D341Med (cell line): ENCODE data around the gene HCFC1.

Experiments
- DNase-seq: peaks from one replicate; pipeline ENCODE4 v3.0.0; 2012; ENCODE audit warnings: low spot score

The HCFC1 gene

GRCh38 chrX:153957224-153957623 lies 14.4 kb downstream of the HCFC1 start:
- no peak for DNase-seq

- DNase-seq, result no peak
Measured at GRCh38 chrX:153956044-153956907, 15.3 kb downstream of the HCFC1 start.

- DNase-seq, result no peak
Measured at GRCh38 chrX:153955228-153955732, 16.3 kb downstream of the HCFC1 start.

- no peak for DNase-seq
Measured at GRCh38 chrX:153954558-153955227, 16.9 kb downstream of the HCFC1 start.

GRCh38 chrX:153953892-153954557 lies 17.6 kb downstream of the HCFC1 start:
- DNase-seq, result peak; percentile 45

GRCh38 chrX:153953342-153953830 lies 18.2 kb downstream of the HCFC1 start:
- peak; percentile 83 for DNase-seq

DNA sequence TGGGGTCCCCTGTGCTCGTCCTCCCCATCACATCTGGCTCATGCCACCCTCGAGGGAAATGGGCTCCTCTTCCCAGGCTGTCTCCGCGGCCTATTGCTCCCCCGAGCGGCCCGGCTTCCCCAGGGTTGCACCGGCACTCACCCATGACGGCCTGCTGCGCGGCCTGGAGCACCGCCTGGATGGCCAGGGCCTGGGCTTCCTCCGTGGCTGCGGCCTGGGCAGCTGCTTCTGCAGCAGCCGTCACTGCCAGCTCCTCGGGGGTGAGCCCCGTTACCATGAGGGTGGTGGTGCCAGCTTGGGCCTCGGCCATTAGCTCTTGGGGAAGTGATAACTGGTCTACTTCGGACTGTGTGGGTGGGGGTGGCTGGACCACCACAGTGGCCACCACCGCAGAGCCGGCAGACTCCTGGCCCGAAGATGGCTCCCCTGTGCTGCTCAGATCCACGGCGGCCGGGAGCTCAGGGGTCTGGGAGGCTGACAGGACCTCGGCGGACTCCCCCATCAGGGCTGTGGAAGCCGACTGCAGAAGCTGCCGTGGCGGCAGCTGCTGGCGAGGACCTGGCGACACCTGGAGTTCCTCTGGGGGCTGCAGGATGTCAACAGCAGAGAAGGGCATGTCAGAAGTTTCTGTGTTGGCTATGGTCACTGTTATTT lies 19.1 kb downstream of the HCFC1 start:
- no peak for DNase-seq

GRCh38 chrX:153951683-153952372 lies 19.8 kb downstream of the HCFC1 start:
- DNase-seq, result no peak

DNA sequence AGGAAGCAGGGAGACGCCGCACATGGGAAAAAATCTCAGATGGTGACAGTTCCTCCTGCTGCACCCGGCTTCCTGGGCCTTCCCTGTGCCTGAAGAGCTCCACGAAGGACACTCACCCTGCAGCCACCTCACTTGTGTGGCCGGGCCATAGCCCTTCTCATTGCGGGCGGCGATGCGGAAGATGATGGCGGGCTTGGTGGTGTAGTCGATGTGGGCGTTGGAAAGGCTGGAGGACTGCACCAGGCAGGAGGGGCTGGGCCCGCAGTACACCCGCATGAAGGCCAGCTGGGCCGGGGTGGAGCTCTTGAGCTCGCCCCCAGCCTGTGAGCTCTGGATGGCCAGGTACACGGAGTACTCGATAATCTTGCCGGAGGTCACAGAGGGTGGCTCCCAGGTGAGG lies 21.5 kb downstream of the HCFC1 start:
- DNase-seq, result no peak

DNA sequence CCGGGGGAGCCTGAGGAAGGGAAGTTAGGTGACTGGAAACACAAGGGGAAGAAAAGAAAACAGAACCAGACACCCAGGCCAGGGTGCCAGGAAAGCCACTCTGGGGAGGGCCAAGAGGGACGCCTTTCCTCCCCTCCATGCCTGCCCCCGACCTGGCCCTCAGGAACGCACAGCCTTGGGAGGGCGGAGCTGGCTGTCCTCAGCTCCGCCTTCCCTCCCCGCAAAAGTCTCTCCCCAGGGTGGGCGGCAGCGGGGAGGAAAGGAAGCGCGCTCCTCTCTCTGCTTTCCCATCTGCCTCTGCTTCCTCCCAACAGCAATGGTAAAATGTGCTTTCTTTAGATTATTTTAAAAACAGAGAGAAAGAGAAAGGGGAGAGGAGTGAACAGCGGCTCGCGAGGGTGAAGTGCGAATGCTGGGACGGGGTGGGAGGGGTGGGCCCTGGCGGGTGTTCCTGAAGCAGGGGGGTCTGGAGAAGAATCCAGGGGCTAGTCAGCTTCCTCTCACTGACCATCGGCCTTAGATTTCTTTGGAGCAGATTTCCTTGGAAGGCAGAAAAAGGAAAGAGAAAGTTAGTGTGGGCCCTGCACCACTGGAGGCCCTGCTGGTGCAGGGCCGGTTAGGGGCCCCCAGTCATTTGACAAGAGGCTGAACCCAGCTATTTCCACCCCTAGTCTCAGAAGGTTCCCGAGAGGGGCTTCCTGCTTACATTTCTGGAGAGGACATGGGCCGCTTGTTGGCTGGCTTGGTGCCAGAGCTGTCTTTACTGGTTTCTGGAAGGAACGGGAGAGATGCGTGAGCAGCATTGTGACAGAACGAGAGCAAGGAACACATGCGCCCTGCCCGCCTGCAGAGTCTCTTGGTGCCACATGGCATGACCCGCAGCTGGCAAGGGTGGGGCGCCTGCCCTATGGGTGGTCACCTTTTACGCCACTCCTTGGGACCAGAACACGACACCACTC lies 22.5 kb downstream of the HCFC1 start:
- no peak for DNase-seq

DNA sequence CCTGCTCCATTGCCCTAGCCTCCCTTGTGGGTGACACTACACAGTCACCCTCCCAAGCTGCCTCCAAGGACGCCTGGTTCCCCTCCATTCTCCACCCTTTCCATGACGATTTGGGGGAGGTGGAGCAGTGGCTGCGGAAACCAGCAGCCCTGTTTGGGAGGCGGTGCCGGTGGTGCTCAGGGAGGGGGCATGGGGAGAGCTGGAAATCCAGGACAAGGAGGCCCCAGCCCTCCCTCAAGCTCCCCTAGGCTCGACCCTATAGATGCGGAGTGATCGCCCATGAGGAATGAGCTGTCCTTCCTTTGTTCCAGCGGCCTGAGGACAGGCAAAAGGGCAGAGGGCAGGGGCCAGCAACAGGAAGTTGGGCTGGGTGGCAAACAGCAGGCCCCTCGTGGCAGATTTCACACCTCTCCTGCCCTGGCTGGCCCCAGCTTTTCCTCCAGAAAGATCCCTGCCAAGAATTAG lies 23.6 kb downstream of the HCFC1 start:
- no peak for DNase-seq

DNA sequence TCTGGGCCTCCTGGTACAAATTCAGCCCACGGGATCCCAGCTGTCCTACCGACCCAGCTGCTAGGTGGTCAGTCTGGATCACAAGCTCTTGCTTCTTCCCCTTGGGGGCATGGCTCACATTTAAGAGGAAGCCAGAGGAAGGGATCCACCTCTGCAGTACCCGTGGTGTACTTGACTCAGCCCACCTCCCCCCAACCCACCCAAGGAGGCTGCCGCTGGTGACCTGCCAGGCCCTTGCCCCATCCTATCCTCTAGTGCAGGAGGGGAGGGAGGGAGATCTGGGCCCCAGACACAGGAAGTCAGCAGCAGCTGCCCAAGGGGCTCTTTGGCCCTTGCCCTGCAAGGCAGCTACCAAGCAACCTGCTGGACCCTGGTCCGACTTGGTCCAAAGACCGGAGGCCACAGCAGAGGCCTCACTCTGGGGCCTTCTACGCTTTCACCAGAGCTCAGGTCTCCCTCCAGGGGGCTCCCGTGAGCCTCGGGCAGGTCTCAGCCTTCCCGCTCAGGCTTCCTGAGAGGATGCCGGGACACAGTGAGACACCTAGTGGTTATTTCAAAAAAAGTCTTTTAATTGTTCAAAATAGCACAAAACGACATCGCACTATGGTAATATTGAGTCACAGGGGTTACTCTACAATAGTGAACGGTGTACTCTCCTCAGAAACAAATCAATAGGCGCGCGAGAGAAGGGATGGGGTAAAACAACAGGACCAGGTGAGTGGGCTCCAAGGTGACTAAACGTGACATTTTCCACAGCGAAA lies 24.4 kb downstream of the HCFC1 start:
- DNase-seq, result peak; percentile 82

DNA sequence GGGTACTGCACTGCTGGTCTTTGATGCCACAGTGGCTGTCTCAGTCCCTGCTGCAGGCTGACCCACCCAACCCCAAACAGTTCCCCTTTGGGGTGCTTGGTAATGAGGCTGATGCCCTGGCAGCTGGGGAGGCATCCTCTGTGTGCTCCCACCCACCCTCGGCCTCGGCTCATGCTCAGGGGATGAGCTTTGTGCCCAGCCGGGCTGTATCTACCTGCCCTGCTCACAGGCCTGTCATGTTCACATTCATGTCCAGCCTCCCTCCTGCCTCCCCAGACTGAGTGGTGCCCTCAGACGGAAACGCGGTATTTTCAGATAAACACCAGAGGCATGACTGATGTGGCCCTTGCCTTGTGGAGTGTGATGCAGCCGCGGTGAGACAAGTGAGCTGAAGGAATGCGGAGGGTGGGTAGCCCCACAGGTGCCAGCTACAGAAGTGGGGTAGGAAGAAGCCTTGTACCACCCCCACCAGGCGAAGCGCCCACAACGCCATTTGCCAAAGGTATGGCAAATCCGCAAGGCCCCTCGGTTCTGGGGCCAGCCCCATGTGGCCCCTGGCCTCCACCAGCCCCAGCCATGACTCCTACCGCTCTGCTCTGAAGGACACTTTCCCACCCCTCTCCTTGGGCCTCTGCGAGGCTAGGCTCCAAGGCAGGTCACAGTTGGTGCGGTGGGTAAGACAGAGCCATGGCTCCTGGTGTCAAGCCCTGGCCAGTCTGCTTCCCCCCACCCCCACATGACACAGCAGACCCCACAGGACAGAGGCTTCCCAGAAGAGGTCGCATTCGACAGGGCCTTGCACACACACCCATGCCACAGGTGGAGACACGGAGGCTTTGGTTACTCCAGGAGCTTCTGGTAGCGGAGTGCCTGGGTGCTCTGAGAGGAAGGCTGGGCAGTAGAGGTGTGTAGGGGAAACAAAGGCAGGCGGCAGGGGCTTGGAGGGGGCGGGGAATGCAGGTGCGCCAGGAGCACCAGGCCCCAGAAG lies 25.4 kb downstream of the HCFC1 start:
- DNase-seq, result no peak

DNA sequence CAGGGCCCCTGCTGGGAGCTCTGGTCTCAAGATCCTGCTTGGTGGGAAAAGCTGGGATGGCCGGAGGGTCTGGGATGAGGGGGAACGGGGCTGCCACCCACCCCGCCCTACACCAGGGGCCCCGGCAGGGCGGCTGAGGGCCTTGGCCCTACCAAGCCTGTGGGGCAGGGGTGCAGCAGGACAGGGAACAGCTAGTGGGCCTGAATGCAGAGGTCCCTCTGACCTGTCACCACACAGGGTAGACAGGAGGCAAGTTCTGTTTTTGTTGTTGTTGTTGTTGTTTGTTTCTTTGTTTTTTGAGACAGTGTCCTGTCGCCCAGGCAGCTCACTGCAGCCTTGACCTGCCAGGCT lies 26.8 kb downstream of the HCFC1 start:
- no peak for DNase-seq

DNA sequence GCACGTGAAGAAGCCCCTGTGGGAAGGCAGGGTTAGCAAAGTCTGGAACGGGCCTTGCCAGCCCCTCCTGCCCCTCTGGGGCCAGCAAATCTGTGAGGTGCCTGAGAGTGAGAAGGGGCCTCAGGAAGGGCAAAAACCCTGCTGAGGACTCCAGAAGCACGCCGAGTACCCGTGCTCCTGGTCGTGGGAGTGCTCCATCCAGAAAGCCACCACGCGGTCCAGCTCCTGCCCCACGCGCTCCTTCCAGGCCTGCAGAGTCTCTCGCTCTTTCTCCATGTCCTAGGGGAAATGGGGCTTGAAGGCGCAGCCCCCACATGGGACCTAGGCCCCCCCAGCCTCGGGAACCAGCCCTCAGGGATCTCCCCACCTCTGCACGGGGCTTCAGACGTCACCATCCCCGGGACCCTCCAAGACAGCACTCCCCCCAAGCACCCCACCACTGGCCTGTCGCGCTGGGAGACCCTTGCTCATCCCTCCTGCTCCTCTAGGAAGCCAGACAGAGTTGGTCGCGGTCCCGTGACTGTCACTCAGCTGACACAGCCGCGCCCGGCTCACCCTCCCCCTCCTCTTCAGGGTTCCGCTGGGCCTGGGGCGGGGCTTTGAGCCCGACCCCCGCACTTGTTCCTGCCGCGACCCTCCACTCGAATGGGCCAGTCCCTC lies 27.3 kb downstream of the HCFC1 start, which contains the start of gene RENBP:
Gene RENBP, minus strand, starts transcription at position 504 of the 660 bp plus-strand sequence. Its CDS starts 33 bp downstream, at position 471.
- no peak for DNase-seq

DNA sequence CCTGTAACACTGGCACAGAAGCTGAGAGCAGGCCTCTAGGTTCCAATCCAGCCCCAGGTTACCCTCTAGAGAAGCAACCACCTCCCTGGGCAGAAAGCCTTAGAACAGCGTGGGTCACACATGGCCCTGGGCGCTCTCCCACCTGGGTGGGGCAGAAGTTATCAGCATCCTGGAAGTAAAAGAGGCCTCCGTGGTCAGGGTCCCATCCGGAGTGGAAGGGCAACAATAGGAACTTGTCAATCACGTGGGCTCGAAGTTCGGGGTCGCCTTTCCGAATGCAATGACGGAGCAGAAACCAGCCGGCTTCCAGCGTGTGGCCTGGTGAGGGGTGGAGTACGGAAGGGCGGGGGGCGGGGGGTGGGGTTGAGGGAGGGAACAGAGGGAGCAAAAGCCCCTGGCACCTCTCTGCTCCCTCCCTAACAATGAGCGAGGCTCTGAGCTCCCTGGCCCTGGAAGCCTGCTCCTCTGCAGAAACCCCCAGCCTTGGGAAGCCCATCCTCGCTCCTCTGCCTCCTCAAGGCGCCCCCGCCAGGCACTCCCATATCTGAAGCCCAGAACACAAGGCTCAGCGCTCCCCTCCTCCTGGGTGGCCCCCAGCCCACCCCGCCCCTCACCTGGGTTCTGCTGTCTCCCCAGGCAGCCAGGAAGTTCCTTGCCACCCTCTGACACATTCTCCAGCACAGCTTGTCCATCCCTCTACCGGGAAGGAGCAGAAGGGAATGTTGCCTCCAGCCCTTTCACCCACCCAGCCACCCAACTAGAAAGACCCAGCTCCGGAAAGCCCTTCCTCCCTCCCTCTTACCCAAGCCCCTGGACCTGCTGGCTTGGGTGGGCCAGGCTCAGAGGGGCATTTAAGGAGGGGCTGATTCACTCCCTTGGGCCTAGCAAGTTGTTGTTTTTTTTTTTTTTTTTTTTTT lies 30.0 kb downstream of the HCFC1 start:
- DNase-seq, result no peak
